HG03097 (cell line): ENCODE data around the gene ERICH2.

Source experiments
- ATAC-seq: cut with Tn5 transposase; IDR thresholded peaks from one replicate; pipeline ENCODE4 v1.9.1; 2021; ENCODE audit not compliant: unreplicated experiment, low FRiP score

Gene ERICH2

DNA sequence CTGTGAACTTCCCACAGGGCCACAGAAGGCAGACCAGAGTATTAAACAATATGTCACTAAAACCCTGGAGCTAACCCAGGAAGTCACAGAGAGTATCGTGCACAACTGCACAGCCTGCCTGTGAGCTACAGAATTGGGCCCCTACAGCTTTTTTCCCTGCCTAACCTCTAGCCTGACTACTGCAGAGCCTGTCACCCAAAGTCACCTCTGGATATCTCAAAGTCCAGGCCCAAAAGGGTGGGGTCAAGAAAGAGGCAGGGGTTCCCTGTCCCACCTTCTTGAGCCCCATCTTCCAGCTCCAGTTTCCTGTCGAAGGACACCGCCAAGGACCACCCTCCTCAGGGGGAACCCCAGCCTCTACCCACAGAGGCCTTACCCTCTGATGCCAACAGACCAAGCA is 60.0 kb downstream of the ERICH2 start:
- ATAC-seq, result no peak

- no peak for ATAC-seq
These were observed 60.9 kb downstream of the ERICH2 start for GRCh38 chr2:170831115-170831514.

GRCh38 chr2:170836027-170836426 is 65.8 kb downstream of the ERICH2 start:
- ATAC-seq, result no peak

DNA sequence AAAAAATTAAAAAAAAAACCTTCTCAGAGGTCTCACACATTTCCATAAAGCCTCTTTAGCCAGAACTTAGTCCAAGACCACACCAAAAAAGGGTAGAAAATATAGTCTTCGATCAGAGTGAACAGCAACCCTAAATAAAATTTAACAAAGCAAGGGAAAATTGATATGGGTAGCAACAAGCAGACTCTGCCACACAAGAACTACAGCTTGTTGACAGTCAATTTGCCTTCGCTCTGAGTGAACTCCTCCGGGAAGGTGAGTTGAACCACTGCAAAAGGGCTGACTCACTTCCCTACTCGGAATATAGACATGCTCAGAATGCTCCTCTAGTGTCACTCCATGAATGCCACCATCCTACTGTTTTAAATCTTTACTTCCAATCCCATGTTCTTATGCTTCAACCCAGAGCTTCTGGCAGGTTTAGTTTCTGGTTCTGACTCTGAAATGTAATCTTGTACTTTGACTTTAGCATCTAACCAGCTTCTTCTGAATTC is 70.6 kb downstream of the ERICH2 start:
- ATAC-seq, result no peak

- ATAC-seq, result no peak
These were observed 72.6 kb downstream of the ERICH2 start for GRCh38 chr2:170842785-170843184.

DNA sequence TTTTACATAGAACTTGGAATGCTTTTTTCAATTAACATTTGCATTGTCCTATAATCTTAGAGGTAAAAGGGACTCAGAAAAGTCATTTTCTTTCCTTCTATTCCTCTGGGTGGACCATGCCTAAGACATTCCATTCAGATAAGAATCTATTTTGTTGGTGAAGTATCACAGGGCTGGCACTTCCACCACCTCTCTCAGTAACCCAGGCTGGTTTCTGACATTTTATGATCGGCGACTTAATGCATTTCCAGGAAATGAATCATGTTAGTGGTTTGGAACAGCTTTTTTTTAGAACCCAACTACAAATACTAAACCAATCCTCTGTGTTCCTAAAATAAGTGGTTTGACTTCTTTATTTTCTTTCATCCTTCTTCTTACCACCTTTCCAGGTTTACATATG is 73.5 kb downstream of the ERICH2 start:
- ATAC-seq, result no peak

DNA sequence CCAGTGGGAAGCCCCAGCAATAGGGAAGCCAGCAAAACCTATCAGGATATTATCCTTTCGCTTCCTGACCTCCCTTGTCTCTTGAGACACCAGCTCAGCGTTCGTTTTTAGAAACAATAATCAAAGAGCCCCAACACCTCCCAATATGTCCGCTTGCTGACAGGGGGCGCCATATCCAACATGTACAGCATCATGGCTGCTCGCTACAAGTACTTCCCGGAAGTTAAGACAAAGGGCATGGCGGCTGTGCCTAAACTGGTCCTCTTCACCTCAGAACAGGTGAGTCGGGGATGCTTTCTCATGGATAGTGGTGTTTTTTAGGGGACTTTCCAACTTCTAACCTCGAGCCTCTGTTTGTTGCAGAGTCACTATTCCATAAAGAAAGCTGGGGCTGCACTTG is 75.2 kb downstream of the ERICH2 start:
- ATAC-seq, result no peak

GRCh38 chr2:170846314-170846713 is 76.1 kb downstream of the ERICH2 start:
- ATAC-seq, result no peak

- ATAC-seq, result no peak
These were observed 77.5 kb downstream of the ERICH2 start for GRCh38 chr2:170847716-170848115.
